ENCODE results near the gene UBE2E3. TPM values are rescaled to one million over a fixed set of nuclear protein-coding genes. Genes with fewer than 3 reads are reported as not detected.
"Not testable (repeated sequence)": the region's sequence is repeated elsewhere in the genome, so short reads cannot be mapped to it uniquely, and the experiment has no call there.

UBE2E3 gene
- total RNA-seq, 1 donor = 28.9 TPM

DNA sequence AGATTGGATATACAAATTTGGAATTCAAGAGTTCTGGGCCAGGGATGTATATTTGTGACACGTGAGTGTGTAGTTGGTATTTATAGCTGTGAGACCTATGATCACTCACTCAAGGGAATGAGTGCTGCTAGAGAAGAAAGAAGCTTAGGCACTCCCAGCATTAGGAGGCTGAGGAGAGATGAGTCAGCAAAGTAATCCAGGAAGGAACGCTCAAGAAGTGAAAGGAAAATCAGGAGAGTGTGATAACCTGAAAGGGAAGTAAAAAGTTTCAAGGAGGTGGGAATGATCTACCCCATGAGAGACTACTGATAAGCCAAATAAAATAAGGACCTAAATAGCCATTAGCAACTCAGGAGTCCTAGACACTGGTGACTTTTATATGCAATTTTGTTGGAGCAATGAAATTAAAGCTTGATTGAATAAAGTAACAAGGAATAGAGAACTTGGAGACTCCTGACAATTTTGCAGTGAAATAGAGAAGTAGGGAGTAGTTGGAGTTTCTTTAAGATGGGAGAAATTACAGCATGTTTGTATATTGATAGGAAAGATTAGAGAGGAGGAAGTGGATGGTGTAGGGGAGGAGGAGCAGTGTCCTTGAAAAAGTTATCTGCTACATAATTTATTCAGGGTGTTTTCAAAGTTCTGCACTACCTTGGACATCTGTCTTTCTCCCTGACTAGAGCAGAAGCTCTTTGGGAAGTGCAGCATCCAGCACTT lies 89.9 kb downstream of the UBE2E3 start:
- H3K27me3 ChIP-seq (ENCODE audit: insufficient read depth, low read length) = no peaks in the 10 kb centered on the region
- peaks cover 7% of the 10 kb centered on the region for H3K4me1 ChIP-seq (ENCODE audit: insufficient read depth, low read length)
- H3K4me3 ChIP-seq (ENCODE audit: low read length) = no peak overlapping the region
- no peaks in the 10 kb centered on the region for H3K9me3 ChIP-seq (ENCODE audit: low read depth, low read length)

DNA sequence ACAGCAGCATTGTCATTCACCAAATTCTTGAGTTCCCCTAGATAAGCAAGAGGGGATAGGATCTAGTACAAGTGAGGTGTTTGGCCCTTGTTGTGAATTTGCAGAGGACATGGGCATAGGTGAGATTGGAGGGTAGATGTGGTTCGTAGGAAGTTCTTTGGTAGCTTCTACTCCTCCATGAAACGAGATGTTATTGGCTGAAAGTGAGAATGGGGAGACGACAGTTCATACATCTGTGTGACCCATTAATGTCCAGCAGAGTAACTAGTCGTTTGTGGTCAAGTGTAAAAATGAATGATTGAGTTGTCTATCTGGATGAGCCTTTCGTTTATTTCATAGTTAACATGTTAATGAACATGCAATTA lies 90.4 kb downstream of the UBE2E3 start:
- peaks cover 7% of the 10 kb centered on the region for H3K4me1 ChIP-seq (ENCODE audit: insufficient read depth, low read length)

DNA sequence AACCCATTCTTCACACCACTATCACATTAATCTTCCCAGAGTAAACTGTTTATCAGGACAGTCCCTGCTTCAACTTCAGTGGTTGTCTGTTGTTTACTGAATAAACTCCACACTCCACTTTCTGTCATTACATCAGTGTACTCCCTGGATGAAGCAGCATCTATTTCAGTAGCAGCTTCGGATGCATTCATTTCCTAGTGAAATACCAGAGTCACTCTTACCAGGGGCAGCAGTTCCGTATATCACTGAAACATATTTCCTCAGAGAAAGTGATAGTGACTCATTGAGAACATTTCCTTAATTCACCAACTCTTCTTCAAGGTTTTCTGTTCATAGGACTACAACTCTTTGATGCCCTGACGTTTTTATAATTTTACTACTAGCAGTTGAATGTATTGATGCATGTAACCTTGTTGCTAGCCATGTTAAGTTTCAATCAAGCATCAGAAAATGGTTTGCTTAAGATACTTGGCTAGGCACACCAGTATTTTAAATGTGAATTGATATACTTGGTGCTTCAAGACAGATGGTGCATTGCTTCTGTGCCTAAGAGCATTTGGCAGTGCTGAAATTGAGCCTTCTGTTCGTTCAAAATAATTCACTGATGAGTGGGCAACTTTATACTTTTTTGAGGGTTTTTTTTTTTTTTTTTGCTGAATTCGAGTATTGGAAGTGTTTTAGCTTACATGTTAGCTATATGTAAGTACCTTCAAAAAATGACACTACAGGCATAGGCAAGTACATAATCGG lies 92.3 kb downstream of the UBE2E3 start:
- Histone ChIP-seq H3K4me1 (ENCODE audit: insufficient read depth, low read length) (peaks cover 7% of the 10 kb centered on the region), H3K27me3 (ENCODE audit: insufficient read depth, low read length) (no peaks in the 10 kb centered on the region), H3K4me3 (ENCODE audit: low read length) (no peak overlapping the region), H3K9me3 (ENCODE audit: low read depth, low read length) (no peaks in the 10 kb centered on the region)

More for the DNA sequence above, 90.4 kb downstream of the UBE2E3 start:
- Histone ChIP-seq H3K4me3 (ENCODE audit: low read length) (no peak overlapping the region), H3K9me3 (ENCODE audit: low read depth, low read length) (no peaks in the 10 kb centered on the region), H3K27me3 (ENCODE audit: insufficient read depth, low read length) (no peaks in the 10 kb centered on the region)

DNA sequence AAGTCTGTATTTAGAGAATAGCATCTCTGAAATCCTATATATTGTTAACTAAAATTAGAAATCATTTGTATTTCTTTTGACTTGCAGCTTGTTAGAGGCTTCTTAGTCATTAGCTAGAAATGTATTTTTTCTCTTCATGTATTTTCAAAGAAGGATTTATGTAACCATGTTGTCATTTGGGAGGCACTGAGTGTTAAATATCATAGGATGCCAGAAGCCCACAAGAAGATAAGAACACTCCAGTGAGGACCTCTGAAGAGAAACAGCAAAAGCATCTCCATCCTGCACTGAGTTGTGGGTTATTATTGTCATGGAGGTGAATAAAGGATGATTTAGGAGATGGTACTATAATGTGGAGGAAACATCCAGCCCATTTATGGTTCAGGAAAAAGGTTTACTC lies 93.5 kb downstream of the UBE2E3 start:
- Histone ChIP-seq H3K27me3 (ENCODE audit: insufficient read depth, low read length) (no peaks in the 10 kb centered on the region), H3K4me3 (ENCODE audit: low read length) (no peak overlapping the region), H3K9me3 (ENCODE audit: low read depth, low read length) (no peaks in the 10 kb centered on the region), H3K4me1 (ENCODE audit: insufficient read depth, low read length) (peaks cover 7% of the 10 kb centered on the region)

DNA sequence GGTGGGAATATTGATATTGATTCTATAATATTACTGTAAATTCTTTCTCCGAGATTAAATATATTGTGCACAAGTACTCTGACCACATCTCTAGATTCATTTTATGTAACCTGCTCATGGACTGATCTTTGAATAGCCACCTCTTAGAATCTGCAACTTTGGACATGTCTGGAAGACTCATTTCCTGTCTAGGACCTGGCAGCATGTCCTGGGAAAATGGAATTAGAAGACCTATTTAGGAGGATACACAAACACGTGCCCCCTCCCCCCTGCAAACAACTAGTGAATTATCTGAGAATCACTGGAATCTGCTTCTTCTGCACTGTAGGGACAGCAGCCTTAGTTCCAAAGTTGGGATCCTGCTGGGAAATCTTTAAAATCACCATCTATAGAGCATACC lies 94.1 kb downstream of the UBE2E3 start:
- Histone ChIP-seq H3K9me3 (ENCODE audit: low read depth, low read length) (no peaks in the 10 kb centered on the region), H3K4me1 (ENCODE audit: insufficient read depth, low read length) (peaks cover 7% of the 10 kb centered on the region), H3K27me3 (ENCODE audit: insufficient read depth, low read length) (no peaks in the 10 kb centered on the region), H3K4me3 (ENCODE audit: low read length) (no peak overlapping the region)

DNA sequence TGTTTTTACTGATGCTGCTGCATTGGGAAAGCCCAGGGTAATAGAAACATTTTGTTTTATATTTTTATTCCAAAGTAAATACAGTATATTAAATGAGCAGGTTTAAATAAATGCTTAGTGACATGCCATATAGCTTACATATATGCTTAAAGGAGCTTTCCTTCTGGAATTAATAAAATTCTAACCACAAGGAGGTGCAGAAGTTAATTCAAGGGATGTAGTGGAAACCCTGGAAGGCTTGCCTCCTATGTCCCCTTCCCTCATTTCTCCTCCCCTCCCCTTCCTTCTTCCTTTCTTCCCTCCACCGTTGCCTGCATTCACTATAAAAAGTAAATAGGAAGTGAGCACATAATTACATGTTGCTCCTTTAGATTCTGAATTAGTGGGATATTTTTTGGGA lies 96.3 kb downstream of the UBE2E3 start:
- H3K9me3 ChIP-seq (ENCODE audit: low read depth, low read length) = no peaks in the 10 kb centered on the region
- H3K4me3 ChIP-seq (ENCODE audit: low read length) = no peak overlapping the region
- no peaks in the 10 kb centered on the region for H3K27me3 ChIP-seq (ENCODE audit: insufficient read depth, low read length)
- H3K4me1 ChIP-seq (ENCODE audit: insufficient read depth, low read length) = peaks cover 3% of the 10 kb centered on the region

DNA sequence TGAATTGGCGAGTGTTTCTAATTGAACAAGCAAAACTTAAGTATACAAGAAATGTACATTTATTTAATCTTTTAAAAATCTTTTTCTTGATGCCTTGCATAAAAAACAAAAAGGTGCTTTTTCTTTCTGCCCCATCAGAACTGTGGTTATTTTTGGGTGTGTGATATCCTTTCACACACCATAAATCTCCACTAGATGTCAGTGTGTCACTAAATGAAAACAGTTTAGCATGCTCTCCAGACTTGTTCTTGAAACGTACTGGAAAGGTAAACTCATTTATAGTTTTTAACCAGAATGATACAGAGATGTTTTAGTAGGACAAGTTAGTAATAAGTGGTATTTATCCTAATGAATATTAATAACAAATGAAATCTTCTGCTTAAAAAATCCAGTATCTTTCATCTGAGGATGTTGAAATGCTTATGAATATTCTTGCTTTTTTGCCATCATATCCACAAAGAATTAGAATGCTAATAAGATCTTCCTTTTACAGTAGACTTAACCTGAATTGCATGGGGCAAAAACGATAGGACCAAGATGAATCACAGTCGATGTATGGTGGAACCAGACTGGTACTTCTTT lies 96.8 kb downstream of the UBE2E3 start:
- Histone ChIP-seq H3K4me3 (ENCODE audit: low read length) (no peak overlapping the region), H3K9me3 (ENCODE audit: low read depth, low read length) (no peaks in the 10 kb centered on the region)

DNA sequence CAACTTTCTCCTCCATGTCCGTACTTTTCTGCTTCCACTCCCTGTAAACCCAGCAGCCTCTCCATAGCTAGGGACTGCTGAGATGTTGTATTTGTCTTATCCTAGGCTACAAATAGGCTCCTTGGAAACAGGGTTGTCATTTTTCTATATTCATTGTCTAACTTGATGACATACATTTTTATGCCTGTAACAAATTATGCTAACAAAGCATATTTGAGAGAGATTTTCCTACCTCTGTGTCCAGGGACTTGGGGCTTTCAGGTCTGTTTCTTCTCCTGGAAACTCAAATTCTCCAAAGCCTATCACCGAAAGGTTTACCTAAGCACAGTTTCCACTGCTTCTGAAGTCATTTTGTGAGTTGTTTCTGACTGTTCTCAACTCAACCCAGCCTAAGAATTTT lies 102.7 kb downstream of the UBE2E3 start:
- no peaks in the 10 kb centered on the region for H3K27me3 ChIP-seq (ENCODE audit: insufficient read depth, low read length)
- H3K4me3 ChIP-seq (ENCODE audit: low read length) = no peak overlapping the region
- no peaks in the 10 kb centered on the region for H3K4me1 ChIP-seq (ENCODE audit: insufficient read depth, low read length)
- no peaks in the 10 kb centered on the region for H3K9me3 ChIP-seq (ENCODE audit: low read depth, low read length)

More for the DNA sequence above, 96.8 kb downstream of the UBE2E3 start:
- H3K4me1 ChIP-seq (ENCODE audit: insufficient read depth, low read length) = peaks cover 3% of the 10 kb centered on the region
- no peaks in the 10 kb centered on the region for H3K27me3 ChIP-seq (ENCODE audit: insufficient read depth, low read length)

DNA sequence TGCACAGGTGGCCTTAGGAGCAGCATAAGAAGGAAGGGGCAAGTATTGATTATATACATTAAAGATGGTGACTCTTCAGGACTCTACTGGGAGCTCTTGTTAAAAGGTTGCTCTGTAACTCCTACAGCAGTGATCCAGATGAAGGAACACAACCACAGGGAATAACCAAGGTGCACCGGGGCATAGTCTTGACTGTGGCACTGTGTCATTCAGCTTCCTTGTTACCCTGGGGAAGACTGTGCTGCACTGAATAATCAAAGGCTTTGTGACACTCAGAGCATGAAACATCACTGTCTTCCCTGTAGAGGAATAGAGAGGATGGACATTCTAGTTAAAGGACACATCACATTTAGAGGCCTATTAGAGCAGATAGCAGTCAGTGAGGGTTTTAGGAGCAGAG lies 105.3 kb downstream of the UBE2E3 start:
- H3K9me3 ChIP-seq (ENCODE audit: low read depth, low read length) = no peaks in the 10 kb centered on the region
- no peaks in the 10 kb centered on the region for H3K27me3 ChIP-seq (ENCODE audit: insufficient read depth, low read length)
- no peaks in the 10 kb centered on the region for H3K4me1 ChIP-seq (ENCODE audit: insufficient read depth, low read length)
- no peak overlapping the region for H3K4me3 ChIP-seq (ENCODE audit: low read length)

DNA sequence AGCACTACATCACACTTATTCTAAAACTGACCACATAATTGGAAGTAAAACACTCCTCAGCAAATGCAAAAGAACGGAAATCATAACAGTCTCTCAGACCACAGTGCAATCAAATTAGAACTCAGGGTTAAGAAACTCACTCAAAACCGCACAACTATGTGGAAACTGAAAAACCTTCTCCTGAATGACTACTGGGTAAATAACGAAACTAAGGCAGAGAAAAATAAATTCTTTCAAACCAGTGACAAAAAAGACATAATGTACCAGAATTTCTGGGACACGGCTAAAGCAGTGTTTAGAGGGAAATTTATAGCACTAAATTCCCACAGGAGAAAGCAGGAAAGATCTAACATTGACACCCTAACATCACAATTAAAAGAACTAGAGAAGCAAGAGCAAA lies 111.5 kb downstream of the UBE2E3 start:
- not testable (repeated sequence) for H3K9me3 ChIP-seq (ENCODE audit: low read depth, low read length); H3K4me1 ChIP-seq (ENCODE audit: insufficient read depth, low read length); H3K4me3 ChIP-seq (ENCODE audit: low read length); H3K27me3 ChIP-seq (ENCODE audit: insufficient read depth, low read length)

DNA sequence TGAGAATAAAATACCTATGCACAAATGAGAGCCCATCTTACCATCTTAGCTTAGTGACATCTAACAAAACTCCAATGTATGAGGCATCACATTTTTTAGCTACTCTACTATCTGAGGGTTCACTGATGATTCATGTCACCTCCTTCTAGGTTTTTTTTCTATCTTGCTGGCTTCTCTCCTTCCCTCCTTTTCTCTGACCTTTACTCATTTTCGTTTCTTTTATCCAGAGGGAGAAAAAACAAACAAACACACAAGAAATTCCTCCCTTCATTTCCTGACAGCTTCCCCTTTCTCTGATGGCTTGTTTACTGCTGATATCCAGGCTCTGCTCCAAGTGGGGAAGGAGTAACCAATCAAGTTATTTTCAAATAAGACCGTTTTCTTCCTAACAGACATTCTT lies 115.1 kb downstream of the UBE2E3 start:
- no peak overlapping the region for H3K4me3 ChIP-seq (ENCODE audit: low read length)
- H3K9me3 ChIP-seq (ENCODE audit: low read depth, low read length) = no peaks in the 10 kb centered on the region
- no peaks in the 10 kb centered on the region for H3K4me1 ChIP-seq (ENCODE audit: insufficient read depth, low read length)
- no peaks in the 10 kb centered on the region for H3K27me3 ChIP-seq (ENCODE audit: insufficient read depth, low read length)

DNA sequence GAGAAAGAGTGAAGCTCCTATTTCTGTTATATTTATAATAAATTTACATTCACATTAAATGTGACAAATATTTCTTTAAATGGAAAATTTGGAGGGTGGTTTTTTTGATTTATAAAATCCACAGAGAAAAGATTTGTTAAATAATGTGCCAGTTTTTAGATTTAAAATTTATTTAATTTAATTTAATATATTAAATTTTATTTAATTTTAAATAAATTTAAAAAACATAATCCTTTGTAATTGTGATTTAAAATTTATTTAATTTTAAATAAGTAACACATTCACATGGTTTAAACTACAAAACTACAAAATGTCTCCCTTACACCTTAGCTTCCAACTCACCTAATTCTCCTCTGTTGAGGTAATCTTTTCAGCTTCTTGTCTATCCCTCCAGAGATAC lies 123.3 kb downstream of the UBE2E3 start:
- Histone ChIP-seq H3K4me3 (ENCODE audit: low read length) (no peak overlapping the region), H3K9me3 (ENCODE audit: low read depth, low read length) (no peaks in the 10 kb centered on the region), H3K27me3 (ENCODE audit: insufficient read depth, low read length) (no peaks in the 10 kb centered on the region)

DNA sequence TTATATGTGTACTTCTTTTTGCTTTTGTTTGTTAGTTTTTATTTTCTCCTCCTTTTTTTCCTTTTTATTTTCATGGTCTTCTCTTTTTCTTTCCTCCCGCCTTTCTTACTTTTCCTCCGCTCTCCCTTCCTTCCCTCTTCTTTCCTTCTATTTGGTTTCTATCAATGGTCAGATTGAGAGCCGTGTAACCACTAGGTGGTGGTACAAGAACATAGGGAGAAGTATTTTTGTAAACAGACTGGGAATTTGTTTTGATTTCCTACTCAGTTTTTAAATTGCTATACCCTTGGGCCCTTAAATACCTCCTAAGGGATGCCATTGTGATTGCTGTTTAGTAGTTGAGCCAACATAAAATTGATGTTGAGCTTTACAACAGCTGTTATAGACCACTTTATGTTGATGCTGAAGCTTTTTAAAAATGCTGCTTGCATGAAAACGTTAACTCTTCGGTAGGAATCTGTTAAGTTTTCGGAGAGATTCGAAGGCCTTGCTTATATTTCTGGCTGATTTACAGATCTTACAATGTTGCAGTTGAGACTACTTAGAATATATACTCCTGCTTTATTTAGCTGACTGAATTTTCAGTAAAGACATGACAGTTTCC lies 124.2 kb downstream of the UBE2E3 start:
- H3K27me3 ChIP-seq (ENCODE audit: insufficient read depth, low read length) = no peaks in the 10 kb centered on the region
- H3K4me3 ChIP-seq (ENCODE audit: low read length) = no peak overlapping the region
- H3K4me1 ChIP-seq (ENCODE audit: insufficient read depth, low read length) = peaks cover 4% of the 10 kb centered on the region
- H3K9me3 ChIP-seq (ENCODE audit: low read depth, low read length) = no peaks in the 10 kb centered on the region

More for the DNA sequence above, 123.3 kb downstream of the UBE2E3 start:
- peaks cover 4% of the 10 kb centered on the region for H3K4me1 ChIP-seq (ENCODE audit: insufficient read depth, low read length)

DNA sequence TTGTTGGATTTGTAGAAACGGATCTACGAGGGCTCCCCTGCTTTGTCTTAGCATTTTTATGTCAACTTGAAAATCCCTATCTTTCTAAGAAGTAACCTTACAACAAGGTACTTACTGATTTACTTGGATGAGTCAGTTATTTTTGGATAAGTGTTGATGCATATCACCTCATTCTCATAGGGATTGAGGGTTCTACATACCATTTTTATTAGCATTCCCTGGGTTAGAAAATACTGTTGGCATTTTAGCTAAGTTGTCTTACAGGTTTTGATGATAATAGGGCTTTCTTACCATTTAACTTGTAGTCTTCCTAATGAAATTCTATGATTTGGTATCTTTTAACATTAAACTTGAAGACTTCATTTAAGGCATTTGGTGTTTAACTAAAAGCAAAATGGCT lies 125.2 kb downstream of the UBE2E3 start:
- Histone ChIP-seq H3K4me1 (ENCODE audit: insufficient read depth, low read length) (peaks cover 5% of the 10 kb centered on the region), H3K4me3 (ENCODE audit: low read length) (no peak overlapping the region), H3K27me3 (ENCODE audit: insufficient read depth, low read length) (no peaks in the 10 kb centered on the region), H3K9me3 (ENCODE audit: low read depth, low read length) (no peaks in the 10 kb centered on the region)

DNA sequence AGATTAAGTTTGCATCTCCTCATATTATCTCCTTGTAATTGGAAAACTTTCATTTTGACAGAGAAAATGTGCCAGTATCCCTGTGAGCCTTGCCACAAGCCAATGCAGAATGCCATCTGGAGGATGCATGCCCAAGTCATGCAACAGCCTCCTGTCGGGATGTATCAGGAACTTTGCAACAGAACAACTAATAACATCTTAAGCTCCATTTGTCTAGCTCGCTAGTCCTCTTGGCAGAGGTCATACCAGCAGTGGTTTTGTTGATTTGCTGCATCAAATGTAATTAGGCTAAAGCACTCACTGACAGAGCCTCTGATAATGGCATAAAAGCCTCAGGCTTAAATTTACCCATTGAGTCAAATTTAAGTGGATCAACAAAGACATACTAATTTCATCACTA lies 125.8 kb downstream of the UBE2E3 start:
- Histone ChIP-seq H3K9me3 (ENCODE audit: low read depth, low read length) (no peaks in the 10 kb centered on the region), H3K4me1 (ENCODE audit: insufficient read depth, low read length) (peaks cover 7% of the 10 kb centered on the region), H3K4me3 (ENCODE audit: low read length) (no peak overlapping the region), H3K27me3 (ENCODE audit: insufficient read depth, low read length) (no peaks in the 10 kb centered on the region)
